SK-N-SH (cell line): Measurements from ENCODE around the gene NDUFB4. TPM values are rescaled to one million over a fixed set of nuclear protein-coding genes. Genes with fewer than 3 reads are reported as not detected.

Experiments used
- CTCF ChIA-PET: fragments of 300-600, 350-600 bp; formaldehyde crosslinking; extraction: SDS; loops from one replicate; lab custom pipeline; 2021; lab: Yijun Ruan, JAX
- POLR2A ChIA-PET: fragments of 350-600 bp; sonication (Branson Sonifier 250); formaldehyde crosslinking; extraction: SDS; loops from one replicate; lab custom pipeline; 2020; ENCODE audit warnings: antibody characterized with exemption, inconsistent platforms; lab: Yijun Ruan, JAX
- DNase-seq: peaks from one replicate; pipeline ENCODE4 v3.0.0; 2012
- H2AFZ ChIP-seq: fragments of 200-600 bp; sonication (generic); 2 replicates; pipeline ENCODE4 v1.8.1; 2016; ENCODE audit warnings: antibody characterized with exemption, mild to moderate bottlenecking, low read depth
- H3F3A ChIP-seq: fragments of 200-600 bp; sonication (generic); replicated peaks from 2 replicates; pipeline ENCODE3; 2016; ENCODE audit warnings: antibody characterized with exemption, mild to moderate bottlenecking; ENCODE audit not compliant: insufficient read depth
- H3K27ac ChIP-seq, 2 experiments: fragments of 200-500 bp in 1 of 2; fragments of 200-600 bp in 1 of 2; sonication (Bioruptor generic) in 1 of 2; sonication (generic), shearing (Covaris generic) in 1 of 2; 2 replicates each; pipeline versions ENCODE4 v1.5.1 to v1.6.1; 2014 to 2016; ENCODE audit warnings: low read depth in 2 of 2, inconsistent platforms in 1 of 2, low read length in 1 of 2, mild to moderate bottlenecking in 1 of 2, mixed read lengths in 1 of 2
- H3K27me3 ChIP-seq: fragments of 200-600 bp; sonication (generic), shearing (Covaris generic); 2 replicates; pipeline ENCODE4 v1.6.1; 2016; ENCODE audit warnings: mixed run types; ENCODE audit not compliant: insufficient read depth
- H3K36me3 ChIP-seq, 2 experiments: fragments of 200-500 bp in 1 of 2; fragments of 200-600 bp in 1 of 2; sonication (Bioruptor generic) in 1 of 2; sonication (generic) in 1 of 2; replicated peaks in 1 of 2; 2 replicates each; pipeline versions ENCODE3 to v1.5.1; 2014 to 2016; ENCODE audit warnings: low read length in 1 of 2, mild to moderate bottlenecking in 1 of 2; ENCODE audit not compliant: insufficient read depth in 2 of 2, control insufficient read depth in 1 of 2
- H3K4me1 ChIP-seq, 2 experiments: fragments of 200-500 bp in 1 of 2; fragments of 200-600 bp in 1 of 2; sonication (Bioruptor generic) in 1 of 2; sonication (generic), shearing (Covaris generic) in 1 of 2; 2 replicates each; pipeline versions ENCODE4 v1.5.1 to v1.6.1; 2014 to 2016; ENCODE audit warnings: low read depth in 1 of 2, low read length in 1 of 2, mixed run types in 1 of 2; ENCODE audit not compliant: insufficient read depth in 2 of 2, control insufficient read depth in 1 of 2
- H3K4me2 ChIP-seq: fragments of 200-600 bp; sonication (generic), shearing (Covaris generic); 2 replicates; pipeline ENCODE4 v1.6.1; 2017; ENCODE audit warnings: mixed run types
- H3K4me3 ChIP-seq, 2 experiments: fragments of 200-500 bp in 1 of 2; fragments of 200-600 bp in 1 of 2; sonication (Bioruptor generic) in 1 of 2; sonication (generic), shearing (Covaris generic) in 1 of 2; 2 replicates each; pipeline versions ENCODE4 v1.5.1 to v1.8.1; 2014 to 2016; ENCODE audit warnings: low read depth in 2 of 2, inconsistent platforms in 1 of 2, low read length in 1 of 2, mild to moderate bottlenecking in 1 of 2, mixed read lengths in 1 of 2, moderate library complexity in 1 of 2
- H3K79me2 ChIP-seq: fragments of 200-600 bp; sonication (generic); 2 replicates; pipeline ENCODE4 v1.8.1; 2017; ENCODE audit warnings: mild to moderate bottlenecking; ENCODE audit not compliant: insufficient read depth
- H3K9ac ChIP-seq: fragments of 200-600 bp; sonication (generic); 2 replicates; pipeline ENCODE4 v1.6.1; 2017; ENCODE audit warnings: mixed run types
- H3K9me2 ChIP-seq: fragments of 200-600 bp; sonication (generic); 2 replicates; pipeline ENCODE4 v1.6.1; 2017; ENCODE audit warnings: mixed run types
- H3K9me3 ChIP-seq: fragments of 200-600 bp; sonication (generic); 2 replicates; pipeline ENCODE4 v1.6.1; 2017; ENCODE audit warnings: mixed run types, mild to moderate bottlenecking, moderate library complexity
- H4K20me1 ChIP-seq: fragments of 200-600 bp; sonication (generic); 2 replicates; pipeline ENCODE4 v1.6.1; 2017; ENCODE audit warnings: mild to moderate bottlenecking, mixed run types; ENCODE audit not compliant: insufficient read depth
- FOXM1 ChIP-seq: IDR thresholded peaks from 2 replicates; pipeline ENCODE4 v1.4.0; 2012; ENCODE audit warnings: low read depth, mild to moderate bottlenecking
- JUND ChIP-seq: IDR thresholded peaks from 2 replicates; pipeline ENCODE4 v1.4.0; 2012
- MAX ChIP-seq: IDR thresholded peaks from 2 replicates; pipeline ENCODE4 v1.4.0; 2012; ENCODE audit warnings: low read depth
- MEF2A ChIP-seq: IDR thresholded peaks from 2 replicates; pipeline ENCODE4 v1.4.0; 2012; ENCODE audit warnings: low read depth, borderline replicate concordance
- RCOR1 ChIP-seq: fragments of 150-350 bp; IDR thresholded peaks from 2 replicates; pipeline ENCODE4 v1.6.1; 2017; ENCODE audit warnings: antibody characterized with exemption, low read length
- SIN3A ChIP-seq: IDR thresholded peaks from 2 replicates; pipeline ENCODE4 v1.6.1; 2012; ENCODE audit warnings: low read depth, mild to moderate bottlenecking, low read length, moderate library complexity, borderline replicate concordance
- TAF1 ChIP-seq: IDR thresholded peaks from 2 replicates; pipeline ENCODE4 v1.6.1; 2012; ENCODE audit warnings: low read depth, mild to moderate bottlenecking, low read length, moderate library complexity, borderline replicate concordance
- USF2 ChIP-seq: fragments of 150-350 bp; IDR thresholded peaks from 2 replicates; pipeline ENCODE4 v1.6.1; 2017; ENCODE audit warnings: antibody characterized with exemption, low read length, low read depth, borderline replicate concordance
- YY1 ChIP-seq: IDR thresholded peaks from 2 replicates; pipeline ENCODE4 v1.4.0; 2012; ENCODE audit warnings: low read depth, mild to moderate bottlenecking
- WGBS: methylation state at CpG from one replicate; pipeline ENCODE4 v1.1.6; 2017; ENCODE audit warnings: low lambda C conversion rate; 5-methylcytosine and 5-hydroxymethylcytosine counted together
- polyA plus RNA-seq, 3 experiments: library from polyadenylated mRNA; depleted of rRNA; stranded (reverse); fragments of >200 nt; gene quantifications; 2 replicates each; pipeline ENCODE4 v1.2.3, GENCODE V29; 2012
- TF ChIP-seq, protein P1 (sequence below): IDR thresholded peaks from 2 replicates; pipeline ENCODE4 v1.4.0; 2012; ENCODE audit warnings: low read depth, borderline replicate concordance

The NDUFB4 gene
- polyA plus RNA-seq, 1 of the 3 experiments (the other 2 are of a cell fraction) = 332 TPM

DNA sequence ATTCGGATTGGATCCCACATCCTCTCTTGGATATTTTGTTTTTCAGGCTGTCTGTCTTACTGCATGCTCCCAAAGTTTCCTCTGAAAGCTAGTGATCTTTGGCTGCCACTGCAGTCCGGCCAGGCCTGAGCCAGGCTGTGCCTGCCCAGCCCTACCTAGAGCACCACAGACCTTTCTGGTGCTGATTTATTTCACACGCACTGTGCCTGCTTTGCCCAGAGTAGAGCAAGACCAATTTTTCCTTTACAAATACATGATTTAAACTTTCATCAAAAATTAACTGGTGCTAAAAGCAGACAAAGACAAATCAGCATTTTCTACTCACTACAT lies 28.0 kb upstream of the NDUFB4 start:
- H3K36me3 ChIP-seq = no peaks in the 10 kb centered on the region
- no peaks in the 10 kb centered on the region for H3K9me2 ChIP-seq
- no peaks in the 10 kb centered on the region for H3K79me2 ChIP-seq
- H3K4me3 ChIP-seq = no peak overlapping the region
- WGBS = 68% methylated on average over 3 of the region's 3 CpGs
- peaks cover 5 to 25% of the 10 kb centered on the region in 2 experiments; a peak in 3 of 4 replicates for H3K4me1 ChIP-seq
- peak overlapping the region in 1 of 2 experiments; percentile 74; a peak in 2 of 4 replicates for H3K27ac ChIP-seq
- DNase-seq = no peak
- H3K4me2 ChIP-seq = 0 out of 2 replicates have a peak overlapping the region, but pooled peaks have one; percentile 47
- ChIA-PET CTCF (interaction anchor here (0.7 to 13.1 kb wide), 18 partner anchors 11 to 676 kb away, joined by 3 to 277 read pairs (median 6); partner anchors contain the start of genes GTF2E1, NDUFB4 and RABL3), POLR2A (interaction anchor here (1.1 to 1.6 kb wide), 5 partner anchors 9 to 225 kb away, joined by 3 to 9 read pairs (median 5); partner anchors contain the start of genes GTF2E1 and NDUFB4)
- H2AFZ ChIP-seq = peak overlapping the region; percentile 65; the same call in 1 of the 2 replicates
- H3K27me3 ChIP-seq = no peaks in the 10 kb centered on the region
- H3K9me3 ChIP-seq = no peaks in the 10 kb centered on the region
- no peak overlapping the region for H3K9ac ChIP-seq
- H3F3A ChIP-seq = no peaks in the 10 kb centered on the region
- TF ChIP-seq JUND (no peak), USF2 (0 out of 2 replicates have a peak, but pooled peaks have one; percentile 7)
- H4K20me1 ChIP-seq = no peaks in the 10 kb centered on the region

DNA sequence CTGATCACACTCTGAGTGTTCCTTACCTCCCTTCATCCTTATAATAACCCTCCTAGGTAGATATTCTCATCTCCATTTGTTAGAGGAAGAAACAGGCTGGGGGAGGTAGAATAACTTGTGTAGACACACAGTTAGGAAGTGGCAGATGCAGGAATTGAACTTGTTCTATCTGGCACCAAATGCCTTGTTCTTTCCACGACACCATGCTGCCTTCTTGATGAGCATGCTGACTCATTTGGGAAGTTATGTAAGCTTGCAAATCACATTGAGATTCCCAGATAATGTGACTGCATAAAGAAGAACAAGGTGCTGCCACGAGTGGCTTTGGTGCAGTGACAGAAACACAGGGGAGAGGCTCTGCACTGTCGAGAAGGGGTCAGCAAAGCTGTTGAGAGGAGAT lies 27.5 kb upstream of the NDUFB4 start:
- H3K4me1 ChIP-seq = peaks cover 5 to 24% of the 10 kb centered on the region in 2 experiments; a peak in 3 of 4 replicates
- peak overlapping the region in 1 of 2 experiments; percentile 4; a peak in 1 of 4 replicates for H3K27ac ChIP-seq
- no peaks in the 10 kb centered on the region for H3F3A ChIP-seq
- no peaks in the 10 kb centered on the region for H3K79me2 ChIP-seq
- no peak for DNase-seq
- no peak for TF ChIP-seq MEF2A
- no peak overlapping the region for H3K9ac ChIP-seq
- ChIA-PET POLR2A (interaction anchor here (1.1 to 1.6 kb wide), 3 partner anchors 10 to 224 kb away, joined by 3 to 5 read pairs (median 3); no protein-coding TSS in a partner anchor), CTCF (interaction anchor here (1.4 to 13.1 kb wide), 7 partner anchors 11 to 223 kb away, joined by 4 to 277 read pairs (median 11); partner anchors contain the start of gene GTF2E1)
- H3K4me2 ChIP-seq = no peak overlapping the region
- H3K27me3 ChIP-seq = no peaks in the 10 kb centered on the region
- H4K20me1 ChIP-seq = no peaks in the 10 kb centered on the region
- 31% methylated on average over 3 of the region's 3 CpGs for WGBS
- no peaks in the 10 kb centered on the region for H3K9me2 ChIP-seq
- H2AFZ ChIP-seq = no peak overlapping the region
- no peak overlapping the region for H3K4me3 ChIP-seq
- no peaks in the 10 kb centered on the region for H3K9me3 ChIP-seq
- no peaks in the 10 kb centered on the region for H3K36me3 ChIP-seq

DNA sequence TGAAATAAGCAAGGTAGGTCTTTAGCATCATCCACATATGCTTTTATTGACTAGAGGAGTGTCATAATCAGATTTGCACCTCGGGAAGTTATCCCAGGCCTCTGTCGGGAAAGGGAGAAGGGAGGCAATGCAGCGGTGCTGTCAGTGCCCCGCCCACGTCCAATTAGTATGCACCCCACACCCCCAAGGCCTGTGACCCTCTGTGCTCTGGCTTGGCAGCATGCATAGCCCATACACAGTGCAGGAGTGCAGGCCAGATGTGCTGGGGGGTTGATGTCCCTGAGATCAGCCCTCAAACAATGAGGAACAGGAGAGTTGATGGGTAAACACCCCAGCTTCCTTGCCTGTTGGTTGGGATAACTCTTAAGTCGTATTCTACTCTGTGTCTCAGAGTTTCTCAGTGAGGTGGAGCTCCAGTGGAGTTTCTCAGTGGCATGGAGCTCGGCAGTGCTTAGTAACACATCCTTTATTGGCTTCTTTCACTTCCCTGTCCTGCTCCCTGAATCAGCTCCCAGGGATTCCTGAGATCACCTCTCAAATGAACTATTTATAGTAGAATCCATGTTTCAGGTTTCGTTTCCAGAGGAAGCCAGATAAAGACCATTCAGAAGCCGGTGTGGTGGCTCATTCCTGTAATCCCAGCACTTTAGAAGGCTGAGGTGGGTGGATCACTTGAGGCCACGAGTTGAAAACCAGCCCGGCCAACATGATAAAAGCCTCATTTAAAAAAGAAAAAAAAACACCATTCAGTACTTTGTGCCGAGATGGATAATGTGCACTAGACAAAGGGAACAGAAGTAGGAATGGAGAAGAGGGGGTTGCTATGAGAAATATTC lies 26.7 kb upstream of the NDUFB4 start:
- H3K4me1 ChIP-seq = peaks cover 5 to 23% of the 10 kb centered on the region in 2 experiments; a peak in 3 of 4 replicates
- H3F3A ChIP-seq = no peaks in the 10 kb centered on the region
- no peak overlapping the region for H2AFZ ChIP-seq
- no peak for DNase-seq
- 69% methylated on average over 12 of the region's 12 CpGs for WGBS
- H3K27me3 ChIP-seq = no peaks in the 10 kb centered on the region
- CTCF ChIA-PET = interaction anchor here (0.6 to 13.1 kb wide), 6 partner anchors 12 to 938 kb away, joined by 3 to 277 read pairs (median 17); no protein-coding TSS in a partner anchor
- no peaks in the 10 kb centered on the region for H4K20me1 ChIP-seq
- no peaks in the 10 kb centered on the region for H3K9me2 ChIP-seq
- H3K4me3 ChIP-seq = no peak overlapping the region
- H3K9me3 ChIP-seq = no peaks in the 10 kb centered on the region
- no peak overlapping the region for H3K4me2 ChIP-seq
- no peaks in the 10 kb centered on the region for H3K79me2 ChIP-seq
- POLR2A ChIA-PET = no interaction called here
- no peaks in the 10 kb centered on the region for H3K36me3 ChIP-seq
- no peak overlapping the region for H3K9ac ChIP-seq
- H3K27ac ChIP-seq = no peak overlapping the region
- no peak for TF ChIP-seq YY1
- TF ChIP-seq, protein P1, sequence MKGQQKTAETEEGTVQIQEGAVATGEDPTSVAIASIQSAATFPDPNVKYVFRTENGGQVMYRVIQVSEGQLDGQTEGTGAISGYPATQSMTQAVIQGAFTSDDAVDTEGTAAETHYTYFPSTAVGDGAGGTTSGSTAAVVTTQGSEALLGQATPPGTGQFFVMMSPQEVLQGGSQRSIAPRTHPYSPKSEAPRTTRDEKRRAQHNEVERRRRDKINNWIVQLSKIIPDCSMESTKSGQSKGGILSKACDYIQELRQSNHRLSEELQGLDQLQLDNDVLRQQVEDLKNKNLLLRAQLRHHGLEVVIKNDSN = no peak
- no peak for TF ChIP-seq TAF1
- TF ChIP-seq MAX = no peak
- TF ChIP-seq RCOR1 = no peak
- TF ChIP-seq SIN3A = no peak
- TF ChIP-seq FOXM1 = no peak
